NB4 (cell line): Measurements from ENCODE around the gene NAMPT.

ENCODE experiments used
- CTCF ChIP-seq: IDR thresholded peaks from one replicate; pipeline ENCODE4 v1.5.1; 2012; ENCODE audit warnings: low read depth, low read length
- POLR2A ChIP-seq: IDR thresholded peaks from 2 replicates; pipeline ENCODE4 v1.6.1; 2011; ENCODE audit warnings: mild to moderate bottlenecking; ENCODE audit not compliant: insufficient read length; ENCODE audit errors: extremely low read depth

- TF ChIP-seq CTCF = no peak
- no peak for TF ChIP-seq POLR2A
Observed at GRCh38 chr7:106256144-106256543, 28.6 kb downstream of the NAMPT start.
